Measurements from ENCODE around the gene GBX2. TPM values are rescaled to one million over a fixed set of nuclear protein-coding genes. Genes with fewer than 3 reads are reported as not detected.

GBX2 gene
- total and polyA plus RNA-seq, 2 donors (not counting 1 experiment from before 2014, with no cell fraction given) = not detected

DNA sequence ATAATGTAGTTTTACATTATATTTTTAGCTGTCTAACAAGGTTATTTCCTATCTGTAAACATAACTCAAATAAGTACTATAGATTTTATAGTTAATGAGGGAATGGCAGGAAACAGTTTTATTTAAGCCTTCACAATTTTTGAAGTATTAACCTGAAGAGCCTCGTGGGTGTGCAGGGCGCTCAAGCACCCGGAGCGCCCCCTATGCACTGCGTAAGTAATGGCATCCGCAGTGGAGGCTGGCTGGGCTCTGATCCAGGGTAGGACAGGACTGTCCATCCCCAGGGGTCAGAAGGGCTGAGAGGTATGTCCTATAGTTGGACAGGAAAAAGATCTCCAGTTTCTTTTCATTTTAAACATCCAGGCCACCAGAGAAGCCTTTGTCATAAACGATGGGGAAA, 8.2 kb upstream of the GBX2 start:
- ATAC-seq (ENCODE audit: low read depth) (no peak), DNase-seq (no peak)
- H3K27me3 ChIP-seq (replicated peaks in 1 of 4; ENCODE audit: control extremely low read depth in 1 of 4, control insufficient read depth in 3 of 4, insufficient read depth in 4 of 4, low read length in 3 of 4) = peaks cover 0 to 81% (median 38%) of the 10 kb centered on the region in 4 experiments
- intact Hi-C loops (cut with micrococcal nuclease) = no loop called here
- H3K4me2 ChIP-seq (replicated peaks; ENCODE audit: low read depth, low read length, poor library complexity, severe bottlenecking) = no peak overlapping the region
- no peak overlapping the region for H3K4me3 ChIP-seq (ENCODE audit: control extremely low read depth in 1 of 5, extremely low read depth in 1 of 5, insufficient read depth in 1 of 5, low read depth in 2 of 5, low read length in 4 of 5)
- H3K36me3 ChIP-seq (replicated peaks in 1 of 2; ENCODE audit: control extremely low read depth in 1 of 2, control insufficient read depth in 1 of 2, extremely low read depth in 1 of 2, insufficient read depth in 2 of 2, low read length in 1 of 2) = no peaks in the 10 kb centered on the region
- Mint-ChIP-seq H3K27ac (no peak overlapping the region), H3K4me1 (peaks cover 4% of the 10 kb centered on the region), H3K27me3 (peaks cover 62% of the 10 kb centered on the region), H3K4me3 (no peak overlapping the region), H3K9me3 (ENCODE audit: insufficient read depth) (no peaks in the 10 kb centered on the region)
- peaks cover 3 to 6% of the 10 kb centered on the region in 2 donors for H3K4me1 ChIP-seq (ENCODE audit: control insufficient read depth in 2 of 2, insufficient read depth in 2 of 2, low read length in 2 of 2)
- H3K27ac ChIP-seq (ENCODE audit: low read length in 2 of 2) = no peak overlapping the region
- H3K79me2 ChIP-seq (ENCODE audit: control insufficient read depth, insufficient read depth, low read length) = no peaks in the 10 kb centered on the region
- H3K9ac ChIP-seq (ENCODE audit: low read length) = no peak overlapping the region
- CTCF ChIA-PET = interaction anchor here (0.9 kb wide), 1 partner anchor 12 kb away, joined by 3 read pairs; no protein-coding TSS in a partner anchor
- no peaks in the 10 kb centered on the region for H4K20me1 ChIP-seq (ENCODE audit: control insufficient read depth, insufficient read depth, low read length, poor library complexity, severe bottlenecking)
- 8% methylated on average over 7 of the region's 7 CpGs for WGBS (ENCODE audit: insufficient coverage)
- H2AFZ ChIP-seq (ENCODE audit: insufficient read depth, low read depth, low read length, poor library complexity, severe bottlenecking) = no peak overlapping the region
- peaks cover 0 to 33% (median 1%) of the 10 kb centered on the region in 3 donors for H3K9me3 ChIP-seq (ENCODE audit: control extremely low read depth in 1 of 3, control insufficient read depth in 2 of 3, insufficient read depth in 1 of 3, low read length in 2 of 3)
- POLR2A ChIA-PET = no interaction called here
- TF ChIP-seq CTCF (IDR thresholded peaks at IDR 0.05) (no peak), EZH2 (IDR thresholded peaks at IDR 0.05; ENCODE audit: borderline replicate concordance, insufficient read depth, low read depth, low read length, poor library complexity, severe bottlenecking) (no peak)

DNA sequence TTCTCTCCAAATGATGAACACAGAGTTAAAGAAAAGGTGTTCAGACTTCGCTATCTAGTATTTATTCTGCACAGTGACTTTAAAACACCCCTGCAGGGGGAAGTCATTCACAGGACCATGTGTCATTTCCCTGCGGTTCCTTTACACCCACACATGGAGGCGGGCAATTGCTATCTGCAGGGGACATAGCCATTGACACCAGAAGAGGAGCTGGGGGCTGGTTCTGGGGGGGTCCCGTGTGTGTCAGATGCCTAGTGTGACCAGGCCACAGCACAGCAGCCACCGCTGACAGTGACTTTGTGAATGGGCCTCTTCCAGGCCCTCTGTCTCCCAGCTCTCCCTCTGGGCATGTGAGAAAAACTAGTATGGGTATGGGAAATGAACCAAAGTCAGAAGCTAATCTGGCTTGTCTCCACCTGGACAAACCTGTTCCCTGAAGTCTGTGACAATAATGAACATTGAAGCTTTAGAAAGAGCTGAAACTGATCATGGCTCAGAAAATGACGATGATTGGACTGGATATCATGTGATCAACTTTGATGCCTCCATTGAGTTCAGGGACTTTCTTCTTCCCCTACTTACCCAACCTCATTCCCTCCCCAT, 7.5 kb upstream of the GBX2 start:
- Mint-ChIP-seq H3K9me3 (ENCODE audit: insufficient read depth) (no peaks in the 10 kb centered on the region), H3K4me1 (peaks cover 4% of the 10 kb centered on the region), H3K4me3 (no peak overlapping the region), H3K27ac (no peak overlapping the region), H3K27me3 (peaks cover 61% of the 10 kb centered on the region)
- POLR2A ChIA-PET = no interaction called here
- WGBS (ENCODE audit: insufficient coverage) = 0% methylated on average over 2 of the region's 6 CpGs
- Histone ChIP-seq H3K36me3 (replicated peaks in 1 of 2; ENCODE audit: control extremely low read depth in 1 of 2, control insufficient read depth in 1 of 2, extremely low read depth in 1 of 2, insufficient read depth in 2 of 2, low read length in 1 of 2) (no peaks in the 10 kb centered on the region), H3K27me3 (replicated peaks in 1 of 4; ENCODE audit: control extremely low read depth in 1 of 4, control insufficient read depth in 3 of 4, insufficient read depth in 4 of 4, low read length in 3 of 4) (peaks cover 0 to 84% (median 40%) of the 10 kb centered on the region in 4 experiments), H3K27ac (ENCODE audit: low read length in 2 of 2) (no peak overlapping the region), H3K79me2 (ENCODE audit: control insufficient read depth, insufficient read depth, low read length) (no peaks in the 10 kb centered on the region), H2AFZ (ENCODE audit: insufficient read depth, low read depth, low read length, poor library complexity, severe bottlenecking) (no peak overlapping the region), H3K9me3 (ENCODE audit: control extremely low read depth in 1 of 3, control insufficient read depth in 2 of 3, insufficient read depth in 1 of 3, low read length in 2 of 3) (peaks cover 0 to 35% (median 1%) of the 10 kb centered on the region in 3 donors), H3K4me3 (ENCODE audit: control extremely low read depth in 1 of 5, extremely low read depth in 1 of 5, insufficient read depth in 1 of 5, low read depth in 2 of 5, low read length in 4 of 5) (no peak overlapping the region), H3K4me1 (ENCODE audit: control insufficient read depth in 2 of 2, insufficient read depth in 2 of 2, low read length in 2 of 2) (peaks cover 3 to 6% of the 10 kb centered on the region in 2 donors), H4K20me1 (ENCODE audit: control insufficient read depth, insufficient read depth, low read length, poor library complexity, severe bottlenecking) (no peaks in the 10 kb centered on the region), H3K9ac (ENCODE audit: low read length) (no peak overlapping the region), H3K4me2 (replicated peaks; ENCODE audit: low read depth, low read length, poor library complexity, severe bottlenecking) (no peak overlapping the region)
- DNase-seq (no peak), ATAC-seq (ENCODE audit: low read depth) (no peak)
- TF ChIP-seq CTCF (IDR thresholded peaks at IDR 0.05) (no peak), EZH2 (IDR thresholded peaks at IDR 0.05; ENCODE audit: borderline replicate concordance, insufficient read depth, low read depth, low read length, poor library complexity, severe bottlenecking) (no peak)
- CTCF ChIA-PET = interaction anchor here (0.9 kb wide), 1 partner anchor 13 kb away, joined by 3 read pairs; no protein-coding TSS in a partner anchor
- intact Hi-C loops (cut with micrococcal nuclease) = no loop called here

All from B cell (primary cell).